ENCODE results near the gene MGA.

DNA sequence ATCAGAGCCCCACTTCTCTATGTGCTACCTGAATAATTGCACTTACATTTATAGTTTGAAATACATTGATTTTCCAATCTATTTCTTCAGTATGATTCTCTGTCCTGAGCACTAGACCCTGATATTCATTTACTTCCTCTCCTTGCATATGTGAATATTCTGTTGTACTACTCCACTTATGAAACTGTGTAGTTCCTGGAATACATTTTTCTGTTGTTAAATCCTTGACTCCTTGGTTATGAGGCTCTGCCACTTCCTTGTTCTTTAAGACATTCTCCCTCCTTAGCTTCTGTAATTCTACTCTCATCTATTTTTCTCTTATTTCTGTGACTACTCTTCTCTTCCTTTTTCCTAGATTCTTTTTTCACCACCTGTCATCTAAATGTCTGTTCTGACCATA, 12.9 kb upstream of the MGA start:
- no peak for TF ChIP-seq GABPA (IDR thresholded peaks at IDR 0.05; ENCODE audit: low read depth)
- TF ChIP-seq, protein P1, sequence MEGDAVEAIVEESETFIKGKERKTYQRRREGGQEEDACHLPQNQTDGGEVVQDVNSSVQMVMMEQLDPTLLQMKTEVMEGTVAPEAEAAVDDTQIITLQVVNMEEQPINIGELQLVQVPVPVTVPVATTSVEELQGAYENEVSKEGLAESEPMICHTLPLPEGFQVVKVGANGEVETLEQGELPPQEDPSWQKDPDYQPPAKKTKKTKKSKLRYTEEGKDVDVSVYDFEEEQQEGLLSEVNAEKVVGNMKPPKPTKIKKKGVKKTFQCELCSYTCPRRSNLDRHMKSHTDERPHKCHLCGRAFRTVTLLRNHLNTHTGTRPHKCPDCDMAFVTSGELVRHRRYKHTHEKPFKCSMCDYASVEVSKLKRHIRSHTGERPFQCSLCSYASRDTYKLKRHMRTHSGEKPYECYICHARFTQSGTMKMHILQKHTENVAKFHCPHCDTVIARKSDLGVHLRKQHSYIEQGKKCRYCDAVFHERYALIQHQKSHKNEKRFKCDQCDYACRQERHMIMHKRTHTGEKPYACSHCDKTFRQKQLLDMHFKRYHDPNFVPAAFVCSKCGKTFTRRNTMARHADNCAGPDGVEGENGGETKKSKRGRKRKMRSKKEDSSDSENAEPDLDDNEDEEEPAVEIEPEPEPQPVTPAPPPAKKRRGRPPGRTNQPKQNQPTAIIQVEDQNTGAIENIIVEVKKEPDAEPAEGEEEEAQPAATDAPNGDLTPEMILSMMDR (IDR thresholded peaks at IDR 0.05; ENCODE audit: insufficient read depth, low read length) = no peak
- TF ChIP-seq, protein P2, sequence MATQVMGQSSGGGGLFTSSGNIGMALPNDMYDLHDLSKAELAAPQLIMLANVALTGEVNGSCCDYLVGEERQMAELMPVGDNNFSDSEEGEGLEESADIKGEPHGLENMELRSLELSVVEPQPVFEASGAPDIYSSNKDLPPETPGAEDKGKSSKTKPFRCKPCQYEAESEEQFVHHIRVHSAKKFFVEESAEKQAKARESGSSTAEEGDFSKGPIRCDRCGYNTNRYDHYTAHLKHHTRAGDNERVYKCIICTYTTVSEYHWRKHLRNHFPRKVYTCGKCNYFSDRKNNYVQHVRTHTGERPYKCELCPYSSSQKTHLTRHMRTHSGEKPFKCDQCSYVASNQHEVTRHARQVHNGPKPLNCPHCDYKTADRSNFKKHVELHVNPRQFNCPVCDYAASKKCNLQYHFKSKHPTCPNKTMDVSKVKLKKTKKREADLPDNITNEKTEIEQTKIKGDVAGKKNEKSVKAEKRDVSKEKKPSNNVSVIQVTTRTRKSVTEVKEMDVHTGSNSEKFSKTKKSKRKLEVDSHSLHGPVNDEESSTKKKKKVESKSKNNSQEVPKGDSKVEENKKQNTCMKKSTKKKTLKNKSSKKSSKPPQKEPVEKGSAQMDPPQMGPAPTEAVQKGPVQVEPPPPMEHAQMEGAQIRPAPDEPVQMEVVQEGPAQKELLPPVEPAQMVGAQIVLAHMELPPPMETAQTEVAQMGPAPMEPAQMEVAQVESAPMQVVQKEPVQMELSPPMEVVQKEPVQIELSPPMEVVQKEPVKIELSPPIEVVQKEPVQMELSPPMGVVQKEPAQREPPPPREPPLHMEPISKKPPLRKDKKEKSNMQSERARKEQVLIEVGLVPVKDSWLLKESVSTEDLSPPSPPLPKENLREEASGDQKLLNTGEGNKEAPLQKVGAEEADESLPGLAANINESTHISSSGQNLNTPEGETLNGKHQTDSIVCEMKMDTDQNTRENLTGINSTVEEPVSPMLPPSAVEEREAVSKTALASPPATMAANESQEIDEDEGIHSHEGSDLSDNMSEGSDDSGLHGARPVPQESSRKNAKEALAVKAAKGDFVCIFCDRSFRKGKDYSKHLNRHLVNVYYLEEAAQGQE (IDR thresholded peaks at IDR 0.05; ENCODE audit: insufficient replicate concordance, low read depth) = no peak
- TF ChIP-seq POLR2AphosphoS5 (IDR thresholded peaks at IDR 0.05; ENCODE audit: low read depth) = no peak

Measured in HL-60 (cell line).